ENCODE measurements around the gene OOEP. TPM values are rescaled to one million over a fixed set of nuclear protein-coding genes. Genes with fewer than 3 reads are reported as not detected.
"Not testable (repeated sequence)": the region's sequence is repeated elsewhere in the genome, so short reads cannot be mapped to it uniquely, and the experiment has no call there.

OOEP gene
- total and polyA plus RNA-seq, 2 of the 4 experiments (the other 2 are of a cell fraction), result not detected

- CTCF ChIA-PET, result not testable (repeated sequence)
Observed at GRCh38 chr6:73392188-73392587, 22.5 kb upstream of the OOEP start.

More at GRCh38 chr6:73392188-73392587, 22.5 kb upstream of the OOEP start:
- H2BK20ac ChIP-seq (ENCODE audit: low read depth, low read length); H2BK120ac ChIP-seq (ENCODE audit: low read depth, low read length); H3K14ac ChIP-seq (replicated peaks; ENCODE audit: low read depth, low read length); H4K20me1 ChIP-seq (ENCODE audit: insufficient read depth, low read length); H3K18ac ChIP-seq (ENCODE audit: low read depth, low read length); H3K9ac ChIP-seq (ENCODE audit: low read depth, low read length); POLR2A ChIA-PET (ENCODE audit: unreplicated experiment); H2AK5ac ChIP-seq (ENCODE audit: low read depth, low read length); dilution Hi-C loops (cut with HindIII; ENCODE audit: low sequenced_read_pairs, unreplicated experiment); H3K79me1 ChIP-seq (ENCODE audit: low read depth in 1 of 2, low read length in 2 of 2); DNase-seq; H4K8ac ChIP-seq (ENCODE audit: low read depth in 2 of 2, low read length in 2 of 2); H3K27ac ChIP-seq (ENCODE audit: insufficient read depth, low read length); H3K4me2 ChIP-seq (ENCODE audit: low read depth, low read length); H3K23ac ChIP-seq (ENCODE audit: low read depth, low read length); intact Hi-C loops (cut with micrococcal nuclease); H3K9me1 ChIP-seq (ENCODE audit: insufficient read depth, low read length); H4K91ac ChIP-seq (ENCODE audit: insufficient read depth, low read depth, low read length); H2BK5ac ChIP-seq (ENCODE audit: low read depth, low read length, poor library complexity, severe bottlenecking); BruUV-seq (replicated peaks); H3K56ac ChIP-seq (ENCODE audit: extremely low read depth, insufficient read depth, low read length); H2BK15ac ChIP-seq (ENCODE audit: low read depth, low read length); H4K5ac ChIP-seq (ENCODE audit: low read depth, low read length); H2AFZ ChIP-seq (replicated peaks; ENCODE audit: low read length, poor library complexity); H3K36me3 ChIP-seq (ENCODE audit: control insufficient read depth, insufficient read depth, low read length); H3K4me3 ChIP-seq (ENCODE audit: insufficient read depth, low read depth, low read length); in situ Hi-C loops (cut with MboI; ENCODE audit: low sequenced_read_pairs); H3K4me1 ChIP-seq (ENCODE audit: control insufficient read depth, insufficient read depth, low read length); H3K9me3 ChIP-seq (ENCODE audit: control insufficient read depth, insufficient read depth, low read length); H2AK9ac ChIP-seq (replicated peaks; ENCODE audit: low read depth, low read length, poor library complexity); H3K27me3 ChIP-seq (ENCODE audit: control insufficient read depth, insufficient read depth, low read length); ATAC-seq (ENCODE audit: low read depth); H3K4ac ChIP-seq (ENCODE audit: low read depth, low read length): not testable (repeated sequence)
- no CpG with 5 or more reads among the region's 4 CpGs for WGBS, 2 experiments (ENCODE audit: extremely low coverage in 2 of 2, insufficient read length in 1 of 2)
